K562 (cell line): ENCODE measurements around the gene CYCS. TPM values are rescaled to one million over a fixed set of nuclear protein-coding genes. Genes with fewer than 3 reads are reported as not detected.

Experiments used
- ARID1B ChIP-seq: fragments of 450-650 bp; IDR thresholded peaks from 2 replicates; pipeline ENCODE4 v1.6.1; 2016; ENCODE audit warnings: antibody characterized with exemption, mild to moderate bottlenecking, inconsistent platforms
- ARNT ChIP-seq, 2 experiments: fragments of 450-650 bp; IDR thresholded peaks; 2 replicates each; pipeline ENCODE4 v1.6.1; 2016; ENCODE audit warnings: mild to moderate bottlenecking in 1 of 2
- BHLHE40 ChIP-seq: IDR thresholded peaks from 2 replicates; pipeline ENCODE4 v1.6.1; 2011; ENCODE audit warnings: low read length, improper control_type of control experiment
- FOXK2 ChIP-seq, 2 experiments: fragments of 450-650 bp; IDR thresholded peaks in 1 of 2; conservative IDR thresholded peaks in 1 of 2; 2 replicates each; pipeline ENCODE4 v1.6.1; 2016; ENCODE audit warnings: low read depth in 2 of 2, mild to moderate bottlenecking in 1 of 2
- GTF2A2 ChIP-seq: IDR thresholded peaks from 2 replicates; pipeline ENCODE4 v1.6.1; 2016; ENCODE audit warnings: mild to moderate bottlenecking, missing genetic modification characterization, missing compliant biosample characterization
- HDAC6 ChIP-seq: IDR thresholded peaks from 2 replicates; pipeline ENCODE4 v1.6.1; 2012; ENCODE audit warnings: low read depth, mild to moderate bottlenecking, control low read depth, inconsistent platforms, low read length, moderate library complexity
- KHSRP ChIP-seq: fragments of 450-650 bp; IDR thresholded peaks from 2 replicates; pipeline ENCODE4 v1.6.1; 2017
- LCOR ChIP-seq: sonication (generic); formaldehyde crosslinking; IDR thresholded peaks from 2 replicates; pipeline ENCODE4 v1.8.0; 2022; ENCODE audit warnings: mild to moderate bottlenecking, missing genetic modification reagents
- MTA3 ChIP-seq: fragments of 450-650 bp; formaldehyde crosslinking; IDR thresholded peaks from 2 replicates; pipeline ENCODE4 v1.6.1; 2017; ENCODE audit warnings: mild to moderate bottlenecking, borderline replicate concordance
- NCOA1 ChIP-seq: fragments of 450-650 bp; IDR thresholded peaks from 2 replicates; pipeline ENCODE4 v1.6.1; 2016; ENCODE audit warnings: low read depth
- NCOA4 ChIP-seq: fragments of 450-650 bp; IDR thresholded peaks from 2 replicates; pipeline ENCODE4 v1.6.1; 2018; ENCODE audit warnings: mild to moderate bottlenecking; ENCODE audit not compliant: partially characterized antibody
- NFYB ChIP-seq: IDR thresholded peaks from 2 replicates; pipeline ENCODE4 v1.6.1; 2011; ENCODE audit warnings: mild to moderate bottlenecking, moderate library complexity; ENCODE audit not compliant: insufficient read length; ENCODE audit errors: extremely low read depth
- POLR2AphosphoS2 ChIP-seq: IDR thresholded peaks from 2 replicates; pipeline ENCODE4 v1.6.1; 2012; ENCODE audit warnings: low read length, improper control_type of control experiment
- RBM25 ChIP-seq: fragments of 200-400 bp; formaldehyde crosslinking; IDR thresholded peaks from 2 replicates; pipeline ENCODE4 v1.6.1; 2018; ENCODE audit warnings: low read length, low read depth, moderate library complexity; ENCODE audit not compliant: severe bottlenecking
- RBM39 ChIP-seq: fragments of 200-400 bp; formaldehyde crosslinking; optimal IDR thresholded peaks from 2 replicates; pipeline ENCODE3; 2018; ENCODE audit warnings: low read depth, low read length
- RFX1 ChIP-seq: fragments of 450-650 bp; IDR thresholded peaks from 2 replicates; pipeline ENCODE4 v1.6.1; 2016; ENCODE audit warnings: mild to moderate bottlenecking, moderate library complexity
- SMAD1 ChIP-seq: fragments of 150-350 bp; IDR thresholded peaks from 2 replicates; pipeline ENCODE4 v1.6.1; 2014; ENCODE audit warnings: low read length, low read depth; ENCODE audit not compliant: partially characterized antibody
- SREBF1 ChIP-seq: fragments of 150-350 bp; IDR thresholded peaks from 2 replicates; pipeline ENCODE4 v1.6.1; 2014; ENCODE audit warnings: antibody characterized with exemption, low read depth, low read length, borderline replicate concordance
- TBL1XR1 ChIP-seq, 2 experiments: IDR thresholded peaks; 2 replicates each; pipeline ENCODE4 v1.6.1; 2012; ENCODE audit warnings: improper control_type of control experiment in 2 of 2, low read length in 2 of 2, mild to moderate bottlenecking in 1 of 2
- TBP ChIP-seq: optimal IDR thresholded peaks from 2 replicates; pipeline ENCODE3; 2011; ENCODE audit warnings: low read depth, low read length, improper control_type of control experiment
- TEAD1 ChIP-seq, 2 experiments: fragments of 450-650 bp in 1 of 2; sonication (generic) in 1 of 2; formaldehyde crosslinking; IDR thresholded peaks; 2 replicates each; pipeline versions ENCODE4 v1.4.0 to v1.8.0; 2020 to 2022; ENCODE audit warnings: mild to moderate bottlenecking in 2 of 2, missing genetic modification reagents in 1 of 2
- ZNF282 ChIP-seq: sonication (generic); formaldehyde crosslinking; IDR thresholded peaks from 2 replicates; pipeline ENCODE4 v1.8.1; 2023; ENCODE audit warnings: missing genetic modification reagents
- polyA plus RNA-seq, 8 experiments: library from polyadenylated mRNA; depleted of rRNA in 4 of 8; stranded (reverse) in 5 of 8; unstranded in 3 of 8; fragments of >200 nt; fragmentation: Nextera tagmentation in 2 of 8; fragmentation: Illumina TruSeq in 1 of 8; extraction: Ambion mirVana in 2 of 8; extraction: Trizol in 1 of 8; gene quantifications; 2 replicates each; pipeline versions ENCODE4 v1.2.1 to v1.2.3, GENCODE V29; 2011 to 2014; ENCODE audit warnings: inconsistent platforms in 1 of 8, missing spikeins in 1 of 8
- total RNA-seq, 7 experiments: library from RNA; depleted of rRNA in 6 of 7; stranded (reverse); fragments of >200 nt in 6 of 7; fragmentation: Illumina TruSeq in 2 of 7; extraction: Trizol in 2 of 7; gene quantifications; 2 replicates each; pipeline versions ENCODE4 v1.2.1 to v1.2.3, GENCODE V29; 2011 to 2021; ENCODE audit warnings: low replicate concordance in 1 of 7
- TF ChIP-seq, protein P1 (sequence below): sonication (generic); formaldehyde crosslinking; IDR thresholded peaks from 2 replicates; pipeline ENCODE4 v1.8.0; 2022; ENCODE audit warnings: mild to moderate bottlenecking, missing genetic modification reagents, borderline replicate concordance
- TF ChIP-seq, protein P2 (sequence below): sonication (generic); formaldehyde crosslinking; IDR thresholded peaks from 2 replicates; pipeline ENCODE4 v1.9.0; 2022; ENCODE audit warnings: mild to moderate bottlenecking, missing genetic modification reagents
- TF ChIP-seq, protein P3 (sequence below): fragments of 450-650 bp; IDR thresholded peaks from 2 replicates; pipeline ENCODE4 v1.6.1; 2016; ENCODE audit warnings: low read depth, mild to moderate bottlenecking, moderate library complexity
- TF ChIP-seq, protein P4 (sequence below): sonication (generic); formaldehyde crosslinking; IDR thresholded peaks from 2 replicates; pipeline ENCODE4 v1.8.1; 2022; ENCODE audit warnings: missing genetic modification reagents

The CYCS gene
- total and polyA plus RNA-seq, 9 of the 15 experiments (the other 6 are each of a cell fraction or from before 2014, with no cell fraction given), result 206 to 1,425 (median 438) TPM

DNA sequence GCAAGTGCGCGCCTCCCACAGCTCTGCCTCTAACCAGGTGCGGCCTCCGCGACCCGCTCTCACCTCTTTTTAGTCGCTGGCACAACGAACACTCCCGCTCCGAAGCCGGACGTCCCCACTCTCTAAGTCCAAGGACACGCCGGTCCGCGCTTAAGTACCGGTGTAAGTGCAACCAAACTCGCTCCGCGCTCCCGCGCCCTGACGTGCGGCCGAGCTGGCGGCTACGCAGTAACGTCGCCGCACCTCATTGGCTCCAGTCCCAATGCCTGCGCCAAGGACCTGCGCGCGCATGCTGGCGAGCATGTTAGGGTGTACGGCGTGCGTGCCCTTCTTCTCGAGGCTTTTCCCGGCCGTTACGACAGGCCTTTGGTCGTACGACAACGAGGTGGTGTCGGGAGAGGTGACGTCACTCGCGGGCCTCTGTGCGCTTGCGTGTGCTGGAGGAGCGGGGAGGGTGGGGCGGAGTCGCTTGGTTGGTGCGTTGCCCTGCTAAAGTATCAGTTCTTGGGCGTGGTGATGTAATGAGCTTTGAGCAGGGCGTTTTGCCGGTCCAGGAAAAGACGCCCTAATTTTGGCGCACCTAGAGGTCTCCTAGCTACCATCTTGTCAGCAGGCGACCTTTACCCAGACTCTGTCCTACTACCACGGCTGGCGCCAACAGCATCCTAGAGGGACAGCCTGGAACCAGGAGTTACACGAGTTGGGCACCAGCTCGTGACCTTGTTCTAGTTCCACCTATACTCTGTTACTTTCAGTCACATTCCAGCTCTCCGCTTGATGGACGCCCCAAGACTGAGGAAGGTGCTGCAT lies at the start of gene CYCS (continued):
- TF ChIP-seq KHSRP (peak; percentile 91), HDAC6 (no peak), RFX1 (peak; percentile 80), NCOA1 (peak; percentile 85; the same call in 1 of the 2 replicates), NCOA4 (no peak), ARID1B (no peak; the same call in 1 of the 2 replicates), RBM39 (peak; percentile 93), BHLHE40 (peak; percentile 75), LCOR (CRISPR knock-in tag) (peak; percentile 89), RBM25 (peak; percentile 8), TBP (peak; percentile 99), SMAD1 (peak; percentile 91), NFYB (peak; percentile 38), POLR2AphosphoS2 (peak; percentile 76; the same call in 1 of the 2 replicates), TEAD1 (CRISPR knock-in tag; IDR thresholded peaks at IDR 0.05) (peak; percentile 65 to 83; a peak in 2 of 4 replicates), ARNT (IDR thresholded peaks at IDR 0.05) (no peak; a peak in 1 of 4 replicates), ZNF282 (no peak), MTA3 (peak; percentile 100), FOXK2 (conservative IDR thresholded peaks at IDR 0.05 in 1 of 2, IDR thresholded peaks at IDR 0.05 in 1 of 2; ENCODE audit: low read depth in 2 of 2) (peak; percentile 90 to 94), GTF2A2 (tag) (peak; percentile 93), TBL1XR1 (IDR thresholded peaks at IDR 0.05; ENCODE audit: low read length in 2 of 2) (peak; percentile 43 to 92; a peak in 3 of 4 replicates), SREBF1 (0 out of 2 replicates have a peak, but pooled peaks have one; percentile 10)
- TF ChIP-seq, protein P1, sequence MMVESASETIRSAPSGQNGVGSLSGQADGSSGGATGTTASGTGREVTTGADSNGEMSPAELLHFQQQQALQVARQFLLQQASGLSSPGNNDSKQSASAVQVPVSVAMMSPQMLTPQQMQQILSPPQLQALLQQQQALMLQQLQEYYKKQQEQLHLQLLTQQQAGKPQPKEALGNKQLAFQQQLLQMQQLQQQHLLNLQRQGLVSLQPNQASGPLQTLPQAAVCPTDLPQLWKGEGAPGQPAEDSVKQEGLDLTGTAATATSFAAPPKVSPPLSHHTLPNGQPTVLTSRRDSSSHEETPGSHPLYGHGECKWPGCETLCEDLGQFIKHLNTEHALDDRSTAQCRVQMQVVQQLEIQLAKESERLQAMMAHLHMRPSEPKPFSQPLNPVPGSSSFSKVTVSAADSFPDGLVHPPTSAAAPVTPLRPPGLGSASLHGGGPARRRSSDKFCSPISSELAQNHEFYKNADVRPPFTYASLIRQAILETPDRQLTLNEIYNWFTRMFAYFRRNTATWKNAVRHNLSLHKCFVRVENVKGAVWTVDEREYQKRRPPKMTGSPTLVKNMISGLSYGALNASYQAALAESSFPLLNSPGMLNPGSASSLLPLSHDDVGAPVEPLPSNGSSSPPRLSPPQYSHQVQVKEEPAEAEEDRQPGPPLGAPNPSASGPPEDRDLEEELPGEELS (CRISPR knock-in tag), result no peak
- TF ChIP-seq, protein P2, sequence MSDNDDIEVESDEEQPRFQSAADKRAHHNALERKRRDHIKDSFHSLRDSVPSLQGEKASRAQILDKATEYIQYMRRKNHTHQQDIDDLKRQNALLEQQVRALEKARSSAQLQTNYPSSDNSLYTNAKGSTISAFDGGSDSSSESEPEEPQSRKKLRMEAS (CRISPR knock-in tag), result peak; percentile 98
- TF ChIP-seq, protein P3, sequence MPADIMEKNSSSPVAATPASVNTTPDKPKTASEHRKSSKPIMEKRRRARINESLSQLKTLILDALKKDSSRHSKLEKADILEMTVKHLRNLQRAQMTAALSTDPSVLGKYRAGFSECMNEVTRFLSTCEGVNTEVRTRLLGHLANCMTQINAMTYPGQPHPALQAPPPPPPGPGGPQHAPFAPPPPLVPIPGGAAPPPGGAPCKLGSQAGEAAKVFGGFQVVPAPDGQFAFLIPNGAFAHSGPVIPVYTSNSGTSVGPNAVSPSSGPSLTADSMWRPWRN, result 0 out of 2 replicates have a peak, but pooled peaks have one; percentile 41
- TF ChIP-seq, protein P4, sequence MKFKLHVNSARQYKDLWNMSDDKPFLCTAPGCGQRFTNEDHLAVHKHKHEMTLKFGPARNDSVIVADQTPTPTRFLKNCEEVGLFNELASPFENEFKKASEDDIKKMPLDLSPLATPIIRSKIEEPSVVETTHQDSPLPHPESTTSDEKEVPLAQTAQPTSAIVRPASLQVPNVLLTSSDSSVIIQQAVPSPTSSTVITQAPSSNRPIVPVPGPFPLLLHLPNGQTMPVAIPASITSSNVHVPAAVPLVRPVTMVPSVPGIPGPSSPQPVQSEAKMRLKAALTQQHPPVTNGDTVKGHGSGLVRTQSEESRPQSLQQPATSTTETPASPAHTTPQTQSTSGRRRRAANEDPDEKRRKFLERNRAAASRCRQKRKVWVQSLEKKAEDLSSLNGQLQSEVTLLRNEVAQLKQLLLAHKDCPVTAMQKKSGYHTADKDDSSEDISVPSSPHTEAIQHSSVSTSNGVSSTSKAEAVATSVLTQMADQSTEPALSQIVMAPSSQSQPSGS (CRISPR knock-in tag), result peak; percentile 99
